DMS153 (cell line): ENCODE results near the gene GADD45A.

Source experiments
- DNase-seq: peaks from one replicate; lab custom pipeline; 2025; lab: John Stamatoyannopoulos, UW

GADD45A gene

DNA sequence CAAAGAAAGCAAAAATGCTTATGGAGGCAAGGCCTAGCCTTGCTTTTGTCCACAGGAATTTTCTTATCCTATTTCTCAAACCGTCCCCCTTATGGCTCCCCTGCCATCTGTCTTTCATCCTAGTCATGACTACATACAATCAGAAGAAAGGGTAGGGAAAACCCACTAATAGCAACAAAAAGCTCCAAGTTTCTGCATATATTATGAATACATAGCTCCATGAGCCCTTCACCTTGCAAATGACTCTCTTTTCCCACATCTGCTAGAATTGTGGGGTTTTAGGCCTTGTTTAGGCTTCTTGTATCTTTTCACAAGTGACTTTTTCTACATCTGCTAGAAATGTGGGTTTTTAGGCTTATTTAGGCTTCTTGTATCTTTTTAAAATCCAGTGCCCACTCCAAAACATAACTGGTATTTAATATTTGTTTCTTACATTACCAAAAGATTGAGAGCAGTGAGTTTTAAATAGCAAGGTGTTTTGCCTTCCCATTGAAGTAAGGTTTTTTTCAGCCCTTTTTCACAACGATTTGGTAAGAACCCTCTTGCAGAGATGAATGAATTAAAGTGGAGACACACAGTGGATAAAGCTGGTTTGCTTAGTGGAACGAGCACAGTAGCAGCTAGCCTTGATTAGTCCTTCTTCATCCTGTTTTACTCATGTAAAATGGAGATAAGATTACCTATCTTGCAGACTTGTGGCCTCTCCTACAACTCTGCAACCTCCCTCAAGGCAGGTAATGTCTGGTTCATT, 4.4 kb downstream of the GADD45A start:
- no peak for DNase-seq

DNA sequence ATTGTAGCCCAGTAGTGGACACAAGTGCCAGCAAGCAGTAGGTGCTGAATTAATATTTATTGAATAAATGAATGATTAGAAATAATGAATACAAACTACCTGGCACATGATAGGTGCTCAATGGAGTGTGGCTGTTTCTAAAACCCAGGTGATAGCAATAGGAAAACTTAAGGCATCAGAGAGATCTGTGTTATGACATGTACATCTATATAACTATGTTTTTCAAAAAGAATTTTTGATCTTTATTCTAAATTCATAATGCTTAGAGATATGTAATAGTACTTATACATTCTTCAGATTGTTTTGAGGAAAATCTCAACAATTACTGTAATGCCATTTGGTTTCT, 5.0 kb downstream of the GADD45A start:
- no peak for DNase-seq

DNA sequence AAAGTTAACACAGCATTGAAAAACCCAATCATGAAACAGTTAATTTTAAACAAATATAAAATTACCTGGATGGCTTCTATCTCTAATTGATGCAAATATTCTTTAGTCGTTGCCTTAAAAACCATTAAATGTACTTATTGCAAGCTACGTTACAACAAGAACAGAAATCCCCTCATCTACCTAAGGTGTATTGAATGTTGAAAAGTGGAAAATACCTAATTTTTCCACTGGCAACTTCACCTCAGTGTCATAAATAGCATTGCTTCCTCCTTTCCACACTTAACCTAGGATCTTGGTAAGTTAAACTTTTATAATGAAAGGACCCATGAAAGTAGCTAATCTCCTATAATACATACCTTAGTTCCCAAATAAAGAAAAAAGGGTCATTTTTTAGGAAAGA, 5.4 kb downstream of the GADD45A start:
- DNase-seq: no peak

DNA sequence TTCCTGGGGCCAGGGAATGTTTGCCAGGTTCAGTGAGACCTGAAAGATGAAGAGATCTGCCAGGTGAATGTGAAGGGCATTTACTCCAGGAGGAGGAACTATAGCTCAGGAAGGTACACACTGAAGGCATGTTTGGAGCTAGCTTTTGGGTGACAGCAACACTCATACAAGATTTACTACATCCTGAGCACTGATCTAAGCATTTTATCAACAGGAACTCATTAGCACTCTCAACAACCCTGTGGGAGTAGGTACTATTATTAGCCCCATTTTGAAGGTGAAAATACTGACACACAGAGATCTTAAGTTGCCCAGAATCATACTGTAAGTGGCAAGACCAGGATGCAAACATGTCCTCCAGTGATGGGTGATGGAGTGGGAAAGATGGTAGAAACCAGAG, 6.7 kb downstream of the GADD45A start:
- DNase-seq: no peak

DNA sequence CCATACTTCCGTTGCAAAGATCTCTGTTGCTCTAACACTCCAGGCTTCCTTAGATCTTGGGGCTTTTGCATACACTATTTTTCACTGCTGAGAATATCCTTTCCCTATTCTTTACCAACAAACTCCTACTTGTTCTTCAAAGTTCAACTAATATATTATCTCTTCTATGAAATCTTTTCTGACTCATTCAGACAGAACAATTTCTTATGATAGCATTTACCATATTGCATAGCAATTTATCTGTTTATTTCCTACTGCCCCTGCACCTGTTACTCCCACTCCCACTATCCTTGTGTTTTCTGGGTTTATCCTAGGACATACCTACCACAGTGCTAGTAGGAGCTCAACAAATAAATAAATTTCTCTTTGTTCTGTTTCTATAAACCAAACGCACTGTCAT, 11.0 kb downstream of the GADD45A start:
- no peak for DNase-seq

DNA sequence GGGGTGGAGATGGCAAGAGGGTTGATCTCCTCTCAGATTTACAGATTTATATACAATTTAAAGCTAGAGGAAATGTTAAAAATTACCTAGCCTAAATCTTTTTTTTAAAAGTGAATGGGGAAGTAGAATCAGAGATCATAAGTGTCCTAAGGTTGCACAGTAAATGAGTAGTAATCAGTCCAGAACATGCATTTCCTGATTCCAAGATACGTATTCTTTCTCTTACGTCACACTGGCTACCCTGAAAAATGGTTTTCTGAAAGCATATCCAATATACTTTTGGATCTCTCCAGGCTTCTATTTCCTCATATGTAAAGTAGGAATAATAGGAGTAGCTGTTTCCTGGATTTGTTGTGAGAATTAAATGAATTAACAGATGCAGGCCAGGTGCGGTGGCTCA, 11.7 kb downstream of the GADD45A start:
- DNase-seq: no peak

DNA sequence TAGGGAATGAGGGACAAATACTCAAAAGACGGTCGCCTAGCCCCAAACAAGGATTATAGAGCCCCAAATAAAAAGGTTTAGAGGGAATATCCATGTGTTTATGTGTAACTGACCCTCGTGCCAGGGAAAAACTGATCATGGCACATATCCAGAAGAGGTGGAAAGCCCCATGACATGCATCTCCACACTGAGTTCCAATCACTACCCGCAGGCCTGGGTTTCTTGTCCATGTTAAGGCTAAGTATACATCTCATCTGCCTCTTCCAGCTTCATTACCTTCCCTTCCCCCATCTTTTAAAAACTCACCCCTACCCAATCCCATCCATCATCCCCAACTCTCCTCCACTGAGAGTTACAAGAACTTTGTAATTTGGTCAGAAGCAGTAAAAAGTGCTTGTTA, 15.2 kb downstream of the GADD45A start:
- no peak for DNase-seq

DNA sequence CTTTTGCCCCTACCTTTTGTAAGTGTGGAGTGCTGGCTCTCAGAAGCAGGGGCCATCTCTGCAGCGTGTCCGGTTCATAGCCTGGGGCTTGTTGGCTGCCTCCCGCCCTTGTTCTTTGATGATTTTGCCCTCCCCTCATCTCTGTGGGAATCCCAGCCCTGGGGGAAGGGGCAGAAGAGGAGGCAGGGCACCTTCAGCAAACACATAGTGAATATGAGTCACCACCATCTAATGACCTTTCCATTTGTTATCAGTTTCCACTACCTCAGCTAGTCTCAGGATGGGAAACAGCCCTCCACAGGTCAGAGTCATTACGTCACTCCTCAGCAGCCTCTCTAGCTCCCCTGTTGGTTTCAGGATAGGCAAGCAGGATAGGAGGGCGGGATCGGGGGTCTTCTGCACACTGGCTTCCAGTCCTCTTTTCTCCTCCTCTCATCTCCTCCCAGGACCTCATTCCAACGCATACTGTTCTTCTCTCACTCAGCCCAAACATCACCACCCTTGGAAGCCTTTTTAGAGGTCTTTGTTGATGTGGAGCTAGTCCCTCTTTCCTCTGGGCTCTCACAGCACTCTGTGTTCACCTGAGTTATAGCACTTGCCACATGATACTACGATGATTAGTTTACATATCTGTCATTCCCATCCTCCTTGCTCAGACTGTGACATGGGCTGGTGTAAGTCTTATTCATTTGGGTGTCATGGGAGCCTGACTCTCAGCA, 15.8 kb downstream of the GADD45A start:
- DNase-seq: peak; percentile 75

DNA sequence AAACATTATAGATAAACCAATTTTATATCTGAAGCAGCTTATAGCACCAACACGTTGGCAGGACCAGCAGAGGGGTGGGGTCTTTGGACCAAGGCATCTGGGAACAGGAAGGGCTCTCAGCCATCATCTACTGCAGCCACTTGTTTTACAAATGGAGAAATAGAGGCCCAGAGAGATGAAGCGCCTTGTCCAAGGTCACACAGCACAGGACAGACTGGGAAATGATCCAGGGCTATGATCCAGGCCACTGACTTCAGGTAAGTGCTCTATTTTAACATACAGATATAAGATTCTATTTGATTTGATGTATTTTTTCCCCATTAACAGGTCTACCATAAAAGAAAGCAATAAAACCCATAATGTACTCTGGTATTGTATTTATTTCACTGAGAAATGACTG, 16.9 kb downstream of the GADD45A start:
- no peak for DNase-seq

DNA sequence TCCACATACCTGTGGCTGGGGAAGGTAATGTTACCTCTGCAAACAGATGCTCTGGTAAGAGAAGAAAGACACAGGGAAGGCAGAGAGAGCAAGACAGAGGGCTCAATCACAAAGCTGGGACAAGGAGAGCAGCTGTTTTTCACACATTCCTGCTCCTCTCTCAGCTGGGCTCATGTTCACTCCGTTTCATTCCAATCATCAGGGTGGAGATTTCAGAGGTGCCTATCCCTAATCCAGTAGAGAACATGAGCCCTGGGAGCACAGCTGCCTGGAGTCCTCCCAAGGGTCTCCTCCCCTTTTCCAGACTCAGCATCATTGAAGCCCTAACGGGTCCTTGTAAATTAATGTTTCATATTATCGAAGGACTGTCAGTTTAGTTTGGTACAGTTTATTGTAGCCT, 19.4 kb downstream of the GADD45A start:
- DNase-seq: no peak

DNA sequence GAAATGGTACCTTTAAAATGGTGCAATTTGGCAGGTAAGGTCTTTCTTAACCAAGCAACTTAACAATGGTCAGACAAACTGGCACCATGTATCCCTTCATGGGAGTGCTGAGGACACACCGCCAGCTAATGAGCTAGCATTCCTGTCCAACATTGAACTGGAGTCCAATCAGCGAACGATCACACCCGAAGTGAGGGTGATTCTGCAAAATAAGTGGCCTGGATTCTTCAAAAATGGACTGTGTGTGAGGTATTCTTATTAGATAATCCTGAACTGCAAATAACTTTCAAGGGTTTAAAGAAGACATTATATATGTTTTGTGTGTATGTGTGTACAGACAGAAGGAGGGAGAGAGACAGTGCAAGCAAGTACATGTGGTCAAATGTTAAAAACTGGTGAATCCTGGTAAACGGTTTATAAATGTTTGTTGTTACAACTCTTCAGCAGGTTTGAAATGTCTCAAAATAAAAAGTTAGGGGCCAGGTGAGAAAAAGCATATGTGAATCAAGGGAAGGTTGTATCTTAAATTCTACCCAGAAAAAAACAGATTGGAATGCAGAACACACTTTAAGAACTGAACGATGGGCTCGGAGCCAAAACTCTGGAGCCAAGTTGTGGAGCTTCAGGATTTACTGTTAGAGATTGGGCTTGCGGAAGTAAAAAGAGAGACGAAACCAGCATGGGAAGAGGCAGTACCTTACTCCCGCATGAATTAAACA, 20.9 kb downstream of the GADD45A start:
- no peak for DNase-seq

DNA sequence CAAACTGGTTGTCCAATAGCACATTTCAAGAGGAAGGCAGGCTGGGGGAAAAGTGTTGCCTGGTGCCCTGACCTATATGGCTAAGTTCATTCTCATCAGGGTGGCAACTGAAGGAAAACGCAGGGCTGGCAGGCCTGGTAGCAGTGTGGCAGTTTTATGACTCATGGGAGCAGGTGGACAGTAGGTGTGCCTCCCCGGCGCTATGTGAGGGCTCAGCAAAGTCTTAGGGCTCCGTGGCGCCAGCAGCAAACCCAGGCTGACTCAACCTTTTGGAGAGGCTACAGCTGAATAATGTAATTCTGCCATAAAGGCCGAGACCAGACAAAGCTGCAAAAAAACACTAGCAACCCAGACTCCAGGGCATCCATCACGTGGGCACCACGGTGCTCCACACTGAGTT, 23.6 kb downstream of the GADD45A start:
- no peak for DNase-seq

DNA sequence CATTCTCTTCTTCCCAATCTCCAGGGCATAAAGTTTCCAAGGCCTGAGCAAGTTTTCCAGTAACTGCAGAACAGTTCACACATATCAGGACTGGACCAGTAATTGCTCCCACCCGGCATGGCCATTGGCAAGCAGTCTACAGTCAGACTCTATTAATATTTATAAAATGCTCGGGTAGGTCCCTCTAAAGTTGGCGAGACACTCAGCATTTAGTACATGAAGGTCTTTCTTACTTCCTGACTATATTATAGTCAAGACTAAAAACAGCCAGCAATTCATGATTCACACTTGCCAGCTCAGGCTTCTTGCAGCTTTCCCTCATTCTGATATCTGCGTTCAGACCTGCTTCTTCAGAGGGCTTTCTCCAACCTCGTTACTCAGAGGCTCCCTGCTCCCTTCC, 25.4 kb downstream of the GADD45A start:
- no peak for DNase-seq

DNA sequence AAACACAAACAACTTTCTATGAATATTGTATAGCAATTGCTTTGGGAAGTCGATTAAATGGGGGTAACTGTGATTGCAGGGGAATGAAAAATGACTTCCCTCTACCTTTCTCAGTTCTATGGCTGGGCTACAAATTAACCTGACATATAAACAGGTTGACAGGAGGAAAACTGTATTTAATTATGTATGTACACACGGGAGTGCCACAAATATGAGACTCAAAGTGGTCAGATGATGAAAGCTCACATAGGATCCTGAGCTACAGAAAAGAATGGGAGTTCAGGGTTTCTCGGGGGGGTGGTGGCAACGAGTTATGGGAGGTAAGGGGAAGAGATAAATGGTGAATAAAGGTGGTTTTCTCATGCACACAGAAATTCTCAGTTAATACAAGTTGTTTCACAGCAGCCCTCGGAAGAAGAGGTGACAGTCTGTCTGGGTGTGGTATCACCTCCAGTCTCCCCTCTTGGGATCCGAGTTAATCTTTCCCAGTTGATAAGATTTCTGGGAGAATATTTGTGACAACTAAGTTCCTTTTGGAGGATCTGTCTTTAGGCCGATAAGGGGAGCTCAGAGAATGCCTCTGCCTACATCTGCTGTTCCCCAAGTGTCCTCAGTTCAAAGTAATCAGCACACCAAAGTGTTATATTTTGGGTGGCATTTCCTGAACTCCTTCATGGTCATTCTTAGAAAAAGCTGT, 26.3 kb downstream of the GADD45A start:
- no peak for DNase-seq

DNA sequence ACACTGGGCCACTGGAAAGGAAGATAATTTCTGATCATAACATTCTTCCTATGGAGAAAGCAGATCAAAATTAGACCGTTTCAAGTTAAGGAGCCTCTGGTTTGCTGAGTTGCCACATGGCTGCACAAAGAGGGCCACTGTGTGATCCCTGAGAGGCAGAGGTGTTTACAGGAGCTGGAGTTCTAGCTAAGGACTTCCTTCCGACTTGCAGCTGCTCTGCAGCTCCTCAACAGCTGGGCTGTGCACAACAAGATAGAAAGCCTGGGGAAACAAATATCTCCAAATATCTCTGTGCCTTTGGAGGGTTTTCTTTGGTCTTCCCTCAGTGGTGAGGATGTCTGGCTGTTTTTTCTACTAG, 26.8 kb downstream of the GADD45A start:
- no peak for DNase-seq

DNA sequence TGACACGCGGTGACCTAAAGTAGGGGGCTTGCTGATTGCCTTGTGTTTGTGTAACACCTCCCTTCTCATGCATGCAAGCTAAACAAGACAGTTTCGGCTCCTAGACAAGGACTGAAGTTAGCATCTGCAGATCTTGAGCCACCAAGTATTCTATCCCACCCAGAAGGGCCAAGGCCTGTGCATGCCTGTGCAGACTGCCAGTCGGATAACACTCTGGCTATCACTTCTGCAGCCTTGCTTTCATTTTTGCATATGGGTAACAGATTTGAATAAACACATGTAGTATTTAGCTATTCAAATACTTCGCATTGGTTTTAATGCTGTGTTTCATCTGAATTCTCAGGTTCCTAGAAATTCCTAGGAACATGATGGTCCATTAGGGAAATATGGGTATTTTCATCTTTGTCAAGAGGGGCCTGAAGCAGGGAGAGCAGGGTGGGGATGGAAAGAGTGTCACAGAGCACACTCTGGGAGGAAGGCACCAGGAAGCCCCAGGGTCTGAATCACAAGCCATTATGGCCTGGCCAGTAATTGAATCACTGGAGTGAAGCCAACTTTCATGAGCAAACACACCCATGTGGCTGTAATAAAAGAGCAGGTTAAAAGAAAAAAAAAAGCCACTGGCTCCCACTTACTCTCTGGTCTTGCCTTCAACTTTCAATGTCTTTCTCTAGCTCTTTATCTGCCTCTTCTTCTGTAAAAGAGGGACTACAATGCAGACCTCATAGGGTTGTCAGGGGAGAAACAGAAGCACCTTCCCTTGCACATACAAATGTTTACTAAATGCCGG, 28.3 kb downstream of the GADD45A start:
- DNase-seq: peak; percentile 78

DNA sequence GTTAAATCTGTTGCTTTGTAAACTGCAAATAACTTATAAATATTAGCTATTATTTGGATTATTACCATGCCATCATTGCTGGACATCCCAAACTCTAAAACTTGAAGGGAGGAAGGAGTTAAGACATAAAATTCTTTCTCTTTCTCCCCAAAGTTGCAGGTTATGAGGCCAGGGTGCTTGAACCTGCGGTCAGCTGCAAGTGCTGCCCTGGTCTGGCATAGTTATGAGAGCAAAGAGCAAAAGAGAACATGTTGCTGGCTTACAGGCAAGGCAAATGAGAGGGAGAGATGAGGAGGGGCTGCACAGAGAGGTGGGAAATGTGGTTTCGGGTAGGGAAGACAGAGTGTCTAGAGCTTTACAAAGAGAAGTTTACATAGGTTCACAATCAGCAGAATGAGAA, 30.8 kb downstream of the GADD45A start:
- DNase-seq: no peak

DNA sequence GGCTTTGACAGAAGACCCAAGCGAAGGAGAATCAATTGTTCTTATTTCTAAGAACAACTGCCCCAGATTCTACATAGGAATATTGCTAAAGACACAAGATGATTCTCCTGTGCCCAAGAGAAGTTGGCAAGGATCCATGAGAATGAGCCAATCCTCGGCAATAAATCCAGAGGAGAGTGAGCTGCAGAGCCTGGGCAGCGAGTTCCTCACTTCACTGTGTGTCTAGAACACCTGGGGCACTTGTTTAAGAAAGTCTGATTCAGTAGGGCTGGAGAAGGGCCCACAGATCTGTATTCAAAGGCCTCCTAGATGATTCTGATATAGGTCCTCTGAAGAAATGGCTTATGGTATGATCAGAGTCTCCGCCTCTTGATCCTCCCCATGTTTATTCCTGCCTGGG, 31.8 kb downstream of the GADD45A start:
- no peak for DNase-seq

DNA sequence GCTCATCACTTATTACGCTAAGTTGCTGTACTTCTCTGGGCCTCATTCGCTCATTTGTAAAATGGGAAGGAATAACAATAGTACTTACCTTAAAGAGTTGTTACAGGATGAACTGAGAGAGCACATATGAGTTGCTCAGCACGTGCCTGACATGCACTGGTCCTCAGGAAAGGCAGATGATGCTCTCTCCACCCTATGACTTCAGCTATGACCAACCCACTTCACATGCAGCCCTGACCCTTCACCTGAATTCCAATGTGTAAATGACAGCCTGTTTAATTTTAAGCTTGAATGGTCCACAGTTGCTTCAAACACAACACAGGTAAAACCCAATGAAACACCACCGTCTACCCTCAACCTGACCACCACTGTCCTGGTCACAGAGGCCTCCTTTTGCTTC, 32.9 kb downstream of the GADD45A start:
- no peak for DNase-seq

DNA sequence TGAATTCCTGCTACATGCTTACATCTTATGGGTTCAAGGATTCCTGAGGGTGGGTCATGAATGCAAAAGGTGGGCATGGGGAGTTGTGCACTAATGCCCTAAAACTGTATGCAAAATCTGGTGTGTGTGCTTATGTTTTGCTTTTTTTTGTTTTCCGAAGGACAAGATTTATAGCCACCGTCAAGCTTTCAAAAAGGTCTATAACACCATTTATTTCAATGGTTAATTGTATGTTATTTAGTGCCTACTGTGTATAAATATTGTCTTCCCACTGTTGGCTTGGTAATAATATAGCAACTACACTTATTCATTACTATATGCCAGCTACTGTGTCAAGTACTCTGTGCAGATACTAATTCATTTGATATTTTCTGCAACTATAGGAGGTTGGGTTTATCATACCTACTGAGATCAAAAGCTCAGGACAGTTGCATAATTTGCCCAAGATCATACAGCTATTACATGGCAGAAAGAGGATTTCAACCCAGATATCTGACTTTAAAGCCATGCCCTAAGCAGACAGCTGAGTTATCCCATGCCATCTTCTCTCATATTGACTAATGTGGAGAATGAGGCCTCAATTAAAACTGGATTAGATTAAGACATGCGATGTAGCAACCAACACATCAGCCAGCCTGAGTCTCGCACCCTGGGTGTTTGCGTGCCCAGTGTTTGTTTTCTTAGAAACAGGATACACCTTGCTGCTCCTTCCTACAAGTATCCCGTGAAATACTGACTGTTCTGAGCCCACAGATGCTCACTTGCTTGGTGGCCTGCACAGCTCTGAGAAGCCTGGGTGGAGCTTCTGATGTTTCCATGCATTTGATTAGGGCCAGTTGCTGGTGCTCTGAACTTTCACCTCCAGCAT, 34.6 kb downstream of the GADD45A start:
- DNase-seq: no peak

DNA sequence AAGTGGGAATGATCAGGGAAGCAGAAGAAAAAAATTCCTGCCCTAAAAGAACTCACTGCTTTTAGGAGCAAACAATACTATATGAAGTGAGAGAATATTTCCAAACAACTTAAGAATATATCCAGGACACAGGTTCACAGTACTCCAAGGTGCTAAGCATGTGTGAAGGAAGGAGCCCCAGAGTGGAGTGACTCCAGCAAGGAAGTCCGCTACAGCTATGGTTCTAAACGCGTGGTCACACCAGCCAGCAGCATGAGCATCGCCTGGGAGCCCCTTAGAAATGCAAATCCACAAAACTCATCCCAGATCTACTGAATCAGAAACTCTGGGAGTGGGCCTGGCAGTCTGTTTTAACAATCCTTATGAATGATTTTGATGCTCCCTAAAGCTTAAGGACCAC, 36.1 kb downstream of the GADD45A start:
- DNase-seq: no peak
